Neuronal stem cell (in vitro differentiated cells): ENCODE measurements around the gene PSMG3.

Experiments used
- DNase-seq: peaks from one replicate; pipeline ENCODE4 v3.0.0-alpha.2; 2013; ENCODE audit warnings: low spot score
- H2AFZ ChIP-seq: one replicate; pipeline ENCODE4 v1.6.1; 2013; ENCODE audit warnings: mild to moderate bottlenecking, low read length, inconsistent platforms
- H2AK5ac ChIP-seq: 2 replicates; pipeline ENCODE4 v1.6.1; 2013; ENCODE audit warnings: low read depth, mild to moderate bottlenecking, inconsistent platforms, low read length, moderate library complexity, mixed read lengths
- H2BK120ac ChIP-seq: 2 replicates; pipeline ENCODE4 v1.6.1; 2013; ENCODE audit warnings: low read depth, mild to moderate bottlenecking, inconsistent platforms, low read length, moderate library complexity, mixed read lengths
- H2BK12ac ChIP-seq: one replicate; pipeline ENCODE4 v1.6.1; 2013; ENCODE audit warnings: low read length, inconsistent platforms
- H2BK15ac ChIP-seq: 2 replicates; pipeline ENCODE4 v1.6.1; 2013; ENCODE audit warnings: mild to moderate bottlenecking, low read length, inconsistent platforms, mixed read lengths
- H2BK5ac ChIP-seq: one replicate; pipeline ENCODE4 v1.6.1; 2013; ENCODE audit warnings: inconsistent platforms, mild to moderate bottlenecking, low read length, moderate library complexity
- H3K14ac ChIP-seq: one replicate; pipeline ENCODE4 v1.6.1; 2013; ENCODE audit warnings: low read length, inconsistent platforms
- H3K18ac ChIP-seq: 2 replicates; pipeline ENCODE4 v1.6.1; 2013; ENCODE audit warnings: low read length, inconsistent platforms
- H3K23ac ChIP-seq: 2 replicates; pipeline ENCODE4 v1.6.1; 2013; ENCODE audit warnings: low read depth, mild to moderate bottlenecking, mixed read lengths, low read length, inconsistent platforms; ENCODE audit not compliant: poor library complexity
- H3K27ac ChIP-seq: replicated peaks from 3 replicates; pipeline ENCODE4 v1.5.1; 2013; ENCODE audit warnings: low read length, inconsistent platforms
- H3K27me3 ChIP-seq, 3 experiments: 2 replicates each; pipeline ENCODE4 v1.6.1; 2013; ENCODE audit warnings: low read length in 3 of 3, mild to moderate bottlenecking in 2 of 3, inconsistent platforms in 1 of 3, low read depth in 1 of 3, mixed read lengths in 1 of 3, moderate library complexity in 1 of 3; ENCODE audit not compliant: control insufficient read depth in 3 of 3, insufficient read depth in 3 of 3
- H3K36me3 ChIP-seq, 2 donors: replicated peaks in 1 of 2; 2 replicates each; pipeline ENCODE4 v1.6.1; 2013; ENCODE audit warnings: low read length in 2 of 2; ENCODE audit not compliant: control insufficient read depth in 2 of 2, insufficient read depth in 2 of 2
- H3K4ac ChIP-seq: 2 replicates; pipeline ENCODE4 v1.6.1; 2013; ENCODE audit warnings: inconsistent platforms, mild to moderate bottlenecking, low read length, moderate library complexity
- H3K4me1 ChIP-seq, 2 donors: 1 replicate in 1 of 2; 2 replicates in 1 of 2; pipeline ENCODE4 v1.6.1; 2013; ENCODE audit warnings: low read length in 2 of 2, low read depth in 1 of 2; ENCODE audit not compliant: control insufficient read depth in 2 of 2, insufficient read depth in 1 of 2
- H3K4me2 ChIP-seq: one replicate; pipeline ENCODE4 v1.6.1; 2013; ENCODE audit warnings: mild to moderate bottlenecking, low read length, inconsistent platforms; ENCODE audit not compliant: insufficient read depth, poor library complexity, severe bottlenecking
- H3K4me3 ChIP-seq, 2 donors: 2 replicates each; pipeline ENCODE4 v1.5.1; 2013; ENCODE audit warnings: low read length in 2 of 2, mild to moderate bottlenecking in 2 of 2, inconsistent platforms in 1 of 2, moderate library complexity in 1 of 2
- H3K79me1 ChIP-seq: one replicate; pipeline ENCODE4 v1.6.1; 2013; ENCODE audit warnings: low read depth, mild to moderate bottlenecking, inconsistent platforms, low read length, moderate library complexity
- H3K9ac ChIP-seq: one replicate; pipeline ENCODE4 v1.6.1; 2013; ENCODE audit warnings: mild to moderate bottlenecking, low read depth, low read length, inconsistent platforms; ENCODE audit not compliant: poor library complexity
- H3K9me3 ChIP-seq, 2 donors: replicated peaks in 1 of 2; 2 replicates each; pipeline versions ENCODE3 to v1.6.1; 2013; ENCODE audit warnings: low read length in 2 of 2, mild to moderate bottlenecking in 2 of 2, inconsistent platforms in 1 of 2, low read depth in 1 of 2, mixed read lengths in 1 of 2, moderate library complexity in 1 of 2; ENCODE audit not compliant: control insufficient read depth in 2 of 2, insufficient read depth in 1 of 2
- H4K8ac ChIP-seq: one replicate; pipeline ENCODE4 v1.6.1; 2013; ENCODE audit warnings: low read depth, mild to moderate bottlenecking, inconsistent platforms, low read length, moderate library complexity
- H4K91ac ChIP-seq: one replicate; pipeline ENCODE4 v1.6.1; 2013; ENCODE audit warnings: low read length, low read depth, mild to moderate bottlenecking, inconsistent platforms; ENCODE audit not compliant: poor library complexity
- WGBS, 2 donors: extraction: QIAGEN DNeasy Blood & Tissue Kit; methylation state at CpG; one replicate each; pipeline ENCODE4 v1.1.7; 2013; ENCODE audit warnings: missing lambda C conversion rate in 2 of 2, mixed read lengths in 1 of 2; ENCODE audit not compliant: insufficient read length in 2 of 2, insufficient replicate concordance in 1 of 2; ENCODE audit errors: extremely low coverage in 2 of 2; 5-methylcytosine and 5-hydroxymethylcytosine counted together

The PSMG3 gene

GRCh38 chr7:1603346-1604225 lies 33.8 kb upstream of the PSMG3 start:
- no peak overlapping the region for H3K9ac ChIP-seq
- no peaks in the 10 kb centered on the region for H3K9me3 ChIP-seq
- no peak overlapping the region for H3K4me2 ChIP-seq
- H2AK5ac ChIP-seq: peak overlapping the region; percentile 47
- H3K4me1 ChIP-seq: no peaks in the 10 kb centered on the region
- H3K79me1 ChIP-seq: no peaks in the 10 kb centered on the region
- H2AFZ ChIP-seq: no peak overlapping the region
- H3K27ac ChIP-seq: no peak overlapping the region
- no CpG with 5 or more reads among the region's 41 CpGs for WGBS, 2 donors
- no peak overlapping the region for H4K91ac ChIP-seq
- H2BK120ac ChIP-seq: no peak overlapping the region
- H2BK15ac ChIP-seq: peak overlapping the region; percentile 38
- no peak overlapping the region for H3K4me3 ChIP-seq
- no peak overlapping the region for H3K4ac ChIP-seq
- peak overlapping the region; percentile 80 for H3K18ac ChIP-seq
- H3K27me3 ChIP-seq: peaks cover 0 to 12% (median 0%) of the 10 kb centered on the region in 3 experiments
- no peak for DNase-seq
- no peaks in the 10 kb centered on the region for H3K36me3 ChIP-seq
- no peak overlapping the region for H3K14ac ChIP-seq
- H3K23ac ChIP-seq: peak overlapping the region; percentile 25
- no peak overlapping the region for H2BK5ac ChIP-seq
- peak overlapping the region; percentile 16 for H2BK12ac ChIP-seq
- no peak overlapping the region for H4K8ac ChIP-seq

GRCh38 chr7:1602386-1602785 lies 32.6 kb upstream of the PSMG3 start:
- no peak for DNase-seq

GRCh38 chr7:1601956-1602355 lies 32.1 kb upstream of the PSMG3 start:
- H2BK15ac ChIP-seq: no peak overlapping the region
- WGBS, 2 donors: no CpG with 5 or more reads among the region's 24 CpGs
- H3K14ac ChIP-seq: no peak overlapping the region

More at GRCh38 chr7:1602386-1602785, 32.6 kb upstream of the PSMG3 start:
- no peak overlapping the region for H2BK15ac ChIP-seq
- H2AFZ ChIP-seq: no peak overlapping the region
- H3K4me1 ChIP-seq: no peaks in the 10 kb centered on the region
- peak overlapping the region; percentile 41 for H4K91ac ChIP-seq
- H3K4me3 ChIP-seq: no peak overlapping the region
- H2BK120ac ChIP-seq: no peak overlapping the region
- no peak overlapping the region for H3K9ac ChIP-seq
- no peak overlapping the region for H3K4ac ChIP-seq
- no peak overlapping the region for H2BK5ac ChIP-seq
- no peak overlapping the region for H2BK12ac ChIP-seq
- no peak overlapping the region for H3K18ac ChIP-seq
- no peaks in the 10 kb centered on the region for H3K79me1 ChIP-seq
- peak overlapping the region; percentile 42 for H2AK5ac ChIP-seq
- H4K8ac ChIP-seq: no peak overlapping the region
- H3K23ac ChIP-seq: no peak overlapping the region
- no peaks in the 10 kb centered on the region for H3K36me3 ChIP-seq
- no peak overlapping the region for H3K4me2 ChIP-seq
- no peak overlapping the region for H3K14ac ChIP-seq
- no peak overlapping the region for H3K27ac ChIP-seq
- peaks cover 0 to 19% (median 0%) of the 10 kb centered on the region in 3 experiments for H3K27me3 ChIP-seq
- no CpG with 5 or more reads among the region's 15 CpGs for WGBS, 2 donors
- H3K9me3 ChIP-seq: no peaks in the 10 kb centered on the region

GRCh38 chr7:1599640-1600395 lies 30.0 kb upstream of the PSMG3 start:
- H2BK120ac ChIP-seq: no peak overlapping the region
- no peak overlapping the region for H3K4ac ChIP-seq
- no peaks in the 10 kb centered on the region for H3K36me3 ChIP-seq
- no CpG with 5 or more reads among the region's 29 CpGs for WGBS, 2 donors
- H3K27ac ChIP-seq: no peak overlapping the region
- no peaks in the 10 kb centered on the region for H3K9me3 ChIP-seq
- no peak overlapping the region for H2AK5ac ChIP-seq
- no peak overlapping the region for H2BK12ac ChIP-seq
- no peak overlapping the region for H3K23ac ChIP-seq
- H4K91ac ChIP-seq: no peak overlapping the region
- H2BK5ac ChIP-seq: no peak overlapping the region
- H4K8ac ChIP-seq: no peak overlapping the region
- H3K4me2 ChIP-seq: no peak overlapping the region
- H2BK15ac ChIP-seq: no peak overlapping the region
- no peak overlapping the region for H3K9ac ChIP-seq
- no peak overlapping the region for H3K4me3 ChIP-seq
- H3K18ac ChIP-seq: peak overlapping the region; percentile 16
- no peak for DNase-seq
- peaks cover 0 to 28% (median 0%) of the 10 kb centered on the region in 3 experiments for H3K27me3 ChIP-seq
- no peak overlapping the region for H2AFZ ChIP-seq
- H3K79me1 ChIP-seq: no peaks in the 10 kb centered on the region
- no peaks in the 10 kb centered on the region for H3K4me1 ChIP-seq
- H3K14ac ChIP-seq: no peak overlapping the region

More at GRCh38 chr7:1601956-1602355, 32.1 kb upstream of the PSMG3 start:
- no peak overlapping the region for H4K8ac ChIP-seq
- H3K9ac ChIP-seq: no peak overlapping the region
- H2BK12ac ChIP-seq: no peak overlapping the region
- H3K36me3 ChIP-seq: no peaks in the 10 kb centered on the region
- H3K23ac ChIP-seq: peak overlapping the region; percentile 31
- H3K27ac ChIP-seq: no peak overlapping the region
- no peak for DNase-seq
- no peaks in the 10 kb centered on the region for H3K4me1 ChIP-seq
- no peak overlapping the region for H3K4me3 ChIP-seq
- H2BK5ac ChIP-seq: no peak overlapping the region
- H3K9me3 ChIP-seq: no peaks in the 10 kb centered on the region
- H3K4ac ChIP-seq: no peak overlapping the region
- peak overlapping the region; percentile 42 for H2AK5ac ChIP-seq
- H3K18ac ChIP-seq: no peak overlapping the region
- H3K4me2 ChIP-seq: no peak overlapping the region
- H3K79me1 ChIP-seq: no peaks in the 10 kb centered on the region
- H2BK120ac ChIP-seq: no peak overlapping the region
- peaks cover 0 to 23% (median 0%) of the 10 kb centered on the region in 3 experiments for H3K27me3 ChIP-seq
- peak overlapping the region; percentile 41 for H4K91ac ChIP-seq
- no peak overlapping the region for H2AFZ ChIP-seq
